Muscle of arm (tissue), 14 donors: Measurements from ENCODE around the gene TOMM7. TPM values are rescaled to one million over a fixed set of nuclear protein-coding genes. Genes with fewer than 3 reads are reported as not detected.
A peak's percentile ranks its signal among the peaks of the same experiment; 100 is the strongest.

Experiments
- DNase-seq: peaks from one replicate; pipeline ENCODE4 v3.0.0-alpha.2; 2013
- long read RNA-seq, 11 donors: transcript quantifications; one replicate each; lab custom pipeline, GENCODE V29; 2026
- polyA plus RNA-seq, 12 donors: library from polyadenylated mRNA; unstranded; fragments of 120-200 nt; gene quantifications; one replicate each; pipeline ENCODE4 v1.2.1, GENCODE V29; 2013; ENCODE audit not compliant: insufficient read length in 12 of 12

Gene TOMM7
- 100 to 1,000 TPM in 11 of 12 donors, not detected in 1; 298 to 843 (median 749) TPM for polyA plus RNA-seq
- long read RNA-seq, donor 1, transcript TOMM7-201 (3 exons, 778 nt), result major isoform, 488 of 569 reads
- long read RNA-seq, donor 1, transcript TOMM7-204 (2 exons, 731 nt), result minor isoform, 8 of 569 reads
- long read RNA-seq, donor 1, transcript TOMM7-205 (2 exons, 551 nt), result minor isoform, 49 of 569 reads
- long read RNA-seq, donor 1, partial matches to known transcripts, result 0 of 569 reads
- long read RNA-seq, donor 1, other reads (novel, unspliced or antisense), result 20 of 569 reads
- long read RNA-seq, donor 2, transcript TOMM7-204 (2 exons, 731 nt), result minor isoform, 8 of 748 reads
- long read RNA-seq, donor 2, transcript TOMM7-205 (2 exons, 551 nt), result minor isoform, 64 of 748 reads
- long read RNA-seq, donor 2, transcript TOMM7-201 (3 exons, 778 nt), result major isoform, 644 of 748 reads
- long read RNA-seq, donor 2, partial matches to known transcripts, result 5 of 748 reads
- long read RNA-seq, donor 2, other reads (novel, unspliced or antisense), result 26 of 748 reads
- long read RNA-seq, donor 3, transcript TOMM7-205 (2 exons, 551 nt), result minor isoform, 41 of 391 reads
- long read RNA-seq, donor 3, transcript TOMM7-201 (3 exons, 778 nt), result major isoform, 300 of 391 reads
- long read RNA-seq, donor 3, partial matches to known transcripts, result 30 of 391 reads
- long read RNA-seq, donor 3, other reads (novel, unspliced or antisense), result 16 of 391 reads
- long read RNA-seq, donor 4, transcript TOMM7-201 (3 exons, 778 nt), result major isoform, 220 of 296 reads
- long read RNA-seq, donor 4, transcript TOMM7-205 (2 exons, 551 nt), result minor isoform, 31 of 296 reads
- long read RNA-seq, donor 4, transcript TOMM7-204 (2 exons, 731 nt), result minor isoform, 5 of 296 reads
- long read RNA-seq, donor 4, partial matches to known transcripts, result 28 of 296 reads
- long read RNA-seq, donor 4, other reads (novel, unspliced or antisense), result 10 of 296 reads
- long read RNA-seq, donor 5, transcript TOMM7-201 (3 exons, 778 nt), result major isoform, 673 of 746 reads
- long read RNA-seq, donor 5, transcript TOMM7-204 (2 exons, 731 nt), result minor isoform, 5 of 746 reads
- long read RNA-seq, donor 5, transcript TOMM7-205 (2 exons, 551 nt), result minor isoform, 19 of 746 reads
- long read RNA-seq, donor 5, partial matches to known transcripts, result 0 of 746 reads
- long read RNA-seq, donor 5, other reads (novel, unspliced or antisense), result 49 of 746 reads
- long read RNA-seq, donor 6, transcript TOMM7-204 (2 exons, 731 nt), result minor isoform, 17 of 382 reads
- long read RNA-seq, donor 6, transcript TOMM7-201 (3 exons, 778 nt), result major isoform, 312 of 382 reads
- long read RNA-seq, donor 6, transcript TOMM7-205 (2 exons, 551 nt), result minor isoform, 41 of 382 reads
- long read RNA-seq, donor 6, partial matches to known transcripts, result 0 of 382 reads
- long read RNA-seq, donor 6, other reads (novel, unspliced or antisense), result 12 of 382 reads
- long read RNA-seq, donor 7, transcript TOMM7-205 (2 exons, 551 nt), result minor isoform, 27 of 404 reads
- long read RNA-seq, donor 7, transcript TOMM7-201 (3 exons, 778 nt), result major isoform, 342 of 404 reads
- long read RNA-seq, donor 7, transcript TOMM7-204 (2 exons, 731 nt), result minor isoform, 16 of 404 reads
- long read RNA-seq, donor 7, partial matches to known transcripts, result 0 of 404 reads
- long read RNA-seq, donor 7, other reads (novel, unspliced or antisense), result 18 of 404 reads
- long read RNA-seq, donor 8, transcript TOMM7-201 (3 exons, 778 nt), result major isoform, 748 of 819 reads
- long read RNA-seq, donor 8, transcript TOMM7-205 (2 exons, 551 nt), result minor isoform, 34 of 819 reads
- long read RNA-seq, donor 8, partial matches to known transcripts, result 0 of 819 reads
- long read RNA-seq, donor 8, other reads (novel, unspliced or antisense), result 32 of 819 reads
- long read RNA-seq, donor 9, transcript TOMM7-204 (2 exons, 731 nt), result minor isoform, 11 of 598 reads
- long read RNA-seq, donor 9, transcript TOMM7-205 (2 exons, 551 nt), result minor isoform, 33 of 598 reads
- long read RNA-seq, donor 9, transcript TOMM7-201 (3 exons, 778 nt), result major isoform, 485 of 598 reads
- long read RNA-seq, donor 9, partial matches to known transcripts, result 58 of 598 reads
- long read RNA-seq, donor 9, other reads (novel, unspliced or antisense), result 11 of 598 reads
- long read RNA-seq, donor 10, transcript TOMM7-201 (3 exons, 778 nt), result major isoform, 637 of 714 reads
- long read RNA-seq, donor 10, transcript TOMM7-205 (2 exons, 551 nt), result minor isoform, 42 of 714 reads
- long read RNA-seq, donor 10, partial matches to known transcripts, result 0 of 714 reads
- long read RNA-seq, donor 10, other reads (novel, unspliced or antisense), result 30 of 714 reads
- long read RNA-seq, donor 11, transcript TOMM7-204 (2 exons, 731 nt), result minor isoform, 7 of 695 reads
- long read RNA-seq, donor 11, transcript TOMM7-205 (2 exons, 551 nt), result minor isoform, 51 of 695 reads
- long read RNA-seq, donor 11, transcript TOMM7-201 (3 exons, 778 nt), result major isoform, 587 of 695 reads
- long read RNA-seq, donor 11, partial matches to known transcripts, result 0 of 695 reads
- long read RNA-seq, donor 11, other reads (novel, unspliced or antisense), result 48 of 695 reads

DNA sequence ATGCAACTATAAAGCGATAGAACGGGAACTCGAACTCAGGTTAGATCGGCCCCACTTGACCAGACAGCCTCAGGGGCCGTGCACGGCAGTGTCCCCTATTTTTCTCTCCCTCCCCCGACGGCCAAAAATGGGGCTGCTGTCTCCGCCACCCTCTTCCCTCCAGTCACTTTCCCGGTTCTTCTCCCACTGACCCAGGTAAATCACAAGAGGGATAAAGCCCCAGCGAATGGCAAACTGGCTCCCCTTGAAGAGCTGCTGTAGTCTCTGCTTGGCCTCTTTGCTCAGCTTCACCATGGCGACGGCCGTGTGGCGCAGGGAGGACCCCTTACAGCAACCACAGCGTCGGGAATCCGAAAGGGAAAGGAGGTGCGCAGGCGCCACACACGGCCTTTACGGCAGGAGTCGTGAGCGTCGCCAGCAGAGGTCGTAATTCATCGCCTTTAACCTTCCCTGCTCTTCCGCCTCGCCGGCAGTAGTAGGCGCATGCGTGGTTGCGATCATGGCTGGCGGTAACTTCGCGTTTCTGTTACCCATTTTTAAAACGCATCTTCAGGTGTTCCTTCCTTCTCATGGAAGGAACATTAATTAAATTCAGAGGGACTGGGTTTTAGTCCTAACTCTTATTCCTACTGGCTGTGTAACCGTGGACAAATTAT is at the start of gene TOMM7:
TOMM7 (minus strand) TSS at position 364 of the 656 bp plus-strand sequence; CDS start at position 294, 70 bp downstream.
- DNase-seq, result peak; percentile 98

DNA sequence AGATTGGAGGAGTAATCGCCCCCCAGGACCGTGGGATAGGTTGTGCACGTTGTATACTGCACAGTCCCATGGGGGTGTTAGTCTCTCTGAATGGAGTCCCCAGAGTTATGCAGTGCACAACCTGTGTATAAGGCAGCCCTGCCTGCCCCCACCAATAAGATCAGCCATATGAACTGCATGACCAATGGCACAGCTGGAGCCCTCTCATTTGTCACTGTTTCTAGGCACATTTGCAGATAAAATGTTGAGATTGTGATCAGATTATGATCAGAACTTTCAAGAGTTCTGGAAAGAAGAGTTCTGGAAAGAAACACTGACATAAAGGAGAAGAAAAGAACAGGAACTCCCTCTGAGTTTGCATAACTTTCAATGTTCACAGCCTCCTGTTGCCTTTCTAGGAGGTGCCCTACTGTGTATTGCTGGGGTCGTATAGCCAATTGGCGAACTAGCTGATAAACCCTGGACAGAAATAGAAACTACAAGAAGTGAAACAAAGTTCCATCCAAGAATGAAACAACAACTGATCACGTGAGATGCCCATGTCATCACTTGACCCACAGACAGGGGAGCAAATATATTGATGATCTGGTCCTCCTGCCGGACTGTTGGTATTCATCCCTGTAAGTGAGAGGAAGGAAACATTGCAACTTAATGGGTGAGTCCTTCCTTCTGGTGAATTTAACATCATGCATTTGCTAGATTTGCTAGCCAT is 49.6 kb upstream of the TOMM7 start:
- DNase-seq, result no peak

DNA sequence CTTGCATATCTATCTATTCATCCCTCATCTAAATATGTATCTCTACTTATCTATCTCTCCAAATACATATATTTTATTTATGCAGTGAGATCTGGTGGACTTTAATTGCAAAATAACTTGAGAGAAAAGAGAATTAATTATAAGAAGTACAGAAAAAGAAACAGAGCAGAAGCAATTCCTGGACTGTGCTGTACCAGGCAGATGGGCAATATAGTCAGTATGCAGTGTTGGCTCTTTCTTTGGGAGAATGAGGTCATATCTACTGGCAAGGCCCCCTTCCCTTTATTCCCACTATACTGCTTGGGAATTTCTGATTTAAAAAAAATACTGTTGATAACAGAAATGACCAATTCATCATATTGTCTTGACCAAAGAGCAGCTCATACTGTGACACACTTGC is 49.0 kb upstream of the TOMM7 start:
- no peak for DNase-seq

DNA sequence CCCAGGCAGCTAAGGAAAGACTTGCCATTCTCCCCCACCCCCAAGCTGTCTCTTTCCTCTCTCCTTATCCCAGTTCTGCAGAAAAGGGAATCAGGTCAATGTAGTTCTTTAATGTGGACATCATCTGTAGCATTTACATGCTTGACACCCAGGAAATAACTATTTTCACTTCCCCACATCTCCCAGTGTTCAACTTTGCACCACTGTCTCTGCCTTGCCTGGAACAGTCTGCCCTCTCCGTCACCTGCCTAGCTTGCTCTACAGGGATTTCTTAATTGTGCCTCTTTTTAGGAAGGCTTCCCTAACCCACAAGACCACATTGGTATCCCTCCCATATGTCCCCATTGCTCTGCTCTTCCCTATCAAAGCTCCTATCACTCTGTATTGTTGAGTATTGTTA is 45.9 kb upstream of the TOMM7 start:
- no peak for DNase-seq

DNA sequence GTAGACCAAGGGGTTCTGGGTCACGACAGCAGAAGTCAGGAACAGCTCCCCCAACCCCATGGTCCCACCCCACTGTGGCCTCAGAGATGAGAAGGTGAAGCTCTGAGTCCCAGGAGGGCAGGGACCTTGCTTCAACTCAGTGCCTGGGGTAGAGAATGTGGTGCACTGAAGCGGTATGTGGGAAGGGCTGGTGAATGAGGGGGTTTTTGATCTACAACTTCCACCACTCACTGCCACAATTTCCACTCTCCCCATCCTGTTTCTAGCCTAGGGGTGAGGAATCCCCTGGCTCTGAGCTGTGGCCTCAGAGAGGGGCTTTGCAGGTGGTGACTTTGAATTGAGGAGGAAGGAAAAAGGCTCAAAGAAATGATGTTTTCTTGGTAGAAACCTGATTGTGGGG is 44.9 kb upstream of the TOMM7 start:
- no peak for DNase-seq

DNA sequence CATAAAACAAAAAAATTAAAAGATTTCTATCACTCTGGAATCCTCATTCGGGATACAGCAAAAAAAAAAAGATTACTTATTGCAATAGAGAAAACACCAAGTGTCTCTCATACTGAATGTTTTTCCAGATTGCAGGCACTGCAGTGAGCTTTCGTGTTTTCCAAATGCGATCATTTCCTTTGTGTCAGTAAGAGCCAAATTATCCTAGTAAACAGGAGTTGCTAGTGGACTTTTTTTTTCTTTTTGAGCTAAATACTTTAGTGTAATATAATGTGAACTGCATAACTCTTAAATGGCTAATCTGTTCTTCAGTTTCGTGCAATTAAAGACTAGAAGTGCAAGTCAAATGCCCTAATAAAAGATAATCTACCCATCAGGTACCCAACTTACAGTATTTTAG is 44.4 kb upstream of the TOMM7 start:
- DNase-seq, result peak; percentile 77

DNA sequence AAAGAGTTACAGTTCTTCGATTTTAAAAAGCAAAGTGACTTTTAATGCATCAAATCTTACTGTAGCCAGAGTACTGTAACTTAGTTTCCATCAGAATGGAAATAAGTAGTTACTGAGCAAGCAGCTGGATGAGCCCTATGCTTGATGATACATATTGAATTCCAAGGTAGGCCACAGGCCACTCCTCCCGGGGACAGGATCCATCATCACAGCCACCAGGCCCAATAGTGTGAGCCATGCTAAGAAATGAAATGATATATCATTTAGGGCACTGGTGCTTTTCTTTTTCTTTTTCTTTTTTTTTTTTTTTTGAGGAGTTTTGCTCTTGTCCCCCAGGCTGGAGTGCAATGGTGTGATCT is 42.9 kb upstream of the TOMM7 start:
- DNase-seq, result no peak

DNA sequence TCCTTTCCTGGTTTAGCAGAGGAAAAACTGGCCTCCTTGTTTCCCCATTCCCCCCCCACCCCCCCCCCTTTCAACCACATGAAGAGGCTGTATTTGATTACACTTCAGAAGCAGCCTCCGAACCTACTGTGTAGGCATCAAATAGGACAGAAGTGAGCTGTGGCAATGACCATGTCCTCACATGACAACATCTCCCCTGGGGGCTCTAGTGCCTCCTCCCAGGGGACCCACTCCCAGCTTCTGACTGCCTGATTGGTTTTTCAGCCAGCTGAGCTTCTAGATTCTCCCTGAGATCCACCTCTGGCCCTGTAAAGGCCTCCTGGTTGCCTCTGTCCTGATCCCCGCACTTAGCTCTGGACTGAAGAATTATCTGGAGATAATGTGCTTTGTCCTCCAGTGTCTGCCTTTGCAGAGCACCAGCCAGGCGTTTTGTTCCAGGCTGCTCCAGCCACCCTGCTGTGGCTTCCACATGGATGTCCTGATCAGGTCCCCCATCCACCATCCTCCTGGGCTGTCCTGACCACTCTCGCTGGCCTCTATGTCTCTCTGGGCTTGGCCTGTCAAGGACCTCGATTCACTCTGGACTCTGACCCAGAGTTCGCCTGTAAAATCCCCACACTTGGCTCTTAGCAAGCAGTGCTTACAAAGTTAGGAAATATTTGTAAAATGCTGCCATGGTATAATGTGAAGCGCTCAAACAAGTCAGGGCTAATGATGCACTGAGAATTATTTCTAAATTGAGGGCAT is 42.4 kb upstream of the TOMM7 start:
- DNase-seq, result no peak

DNA sequence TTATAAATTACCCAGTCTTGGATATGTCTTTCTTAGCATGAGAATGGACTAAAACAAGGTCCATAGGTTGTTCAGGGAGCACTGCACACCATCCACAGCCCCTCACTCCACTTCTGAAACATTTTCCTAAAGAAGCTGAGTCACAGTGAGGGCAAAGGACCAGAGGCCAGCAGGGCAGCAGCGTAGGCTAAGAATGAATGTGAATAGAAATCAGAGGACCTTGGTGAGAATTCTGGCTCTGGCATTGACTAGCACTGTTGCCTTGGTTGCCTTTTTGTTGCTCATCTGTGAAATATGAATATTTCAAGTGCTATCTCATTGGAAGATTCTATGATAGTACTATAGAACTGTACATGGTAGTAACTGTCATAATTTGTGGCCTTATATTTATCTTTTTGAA is 41.7 kb upstream of the TOMM7 start:
- DNase-seq, result no peak

DNA sequence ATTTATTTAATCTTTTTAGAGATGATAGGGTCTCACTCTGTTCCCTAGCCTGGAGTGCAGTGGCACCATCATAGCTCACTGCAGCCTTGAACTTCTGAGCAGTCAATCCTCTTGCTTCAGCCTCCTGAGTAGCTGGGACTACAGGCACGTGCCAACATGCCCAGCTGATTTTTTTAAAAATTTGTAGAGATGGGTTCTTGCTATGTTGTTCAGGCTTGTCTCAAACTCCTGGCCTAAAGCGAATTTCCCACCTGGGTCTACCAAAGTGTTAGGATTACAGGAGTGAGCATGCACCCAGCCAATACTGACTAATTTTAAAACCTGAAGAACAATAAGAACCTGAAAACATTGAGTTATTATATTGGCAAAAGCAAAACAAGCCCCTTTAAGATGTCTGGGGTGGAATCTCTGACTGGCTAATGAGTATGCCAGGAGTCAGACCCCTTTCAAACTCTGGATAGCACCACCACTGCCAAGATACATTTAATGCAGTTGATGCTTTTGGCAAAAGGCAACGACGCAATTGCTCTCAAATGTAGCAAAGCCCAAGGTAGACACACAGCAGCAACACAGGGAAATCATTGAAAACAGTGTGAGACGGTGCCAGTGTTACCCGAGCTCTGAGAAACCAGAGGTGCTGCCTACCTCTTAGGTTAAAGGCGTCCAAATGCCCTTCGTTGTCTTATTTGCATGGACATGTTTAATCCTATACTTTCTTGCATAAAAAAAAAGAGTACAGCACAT is 40.7 kb upstream of the TOMM7 start:
- DNase-seq, result no peak

DNA sequence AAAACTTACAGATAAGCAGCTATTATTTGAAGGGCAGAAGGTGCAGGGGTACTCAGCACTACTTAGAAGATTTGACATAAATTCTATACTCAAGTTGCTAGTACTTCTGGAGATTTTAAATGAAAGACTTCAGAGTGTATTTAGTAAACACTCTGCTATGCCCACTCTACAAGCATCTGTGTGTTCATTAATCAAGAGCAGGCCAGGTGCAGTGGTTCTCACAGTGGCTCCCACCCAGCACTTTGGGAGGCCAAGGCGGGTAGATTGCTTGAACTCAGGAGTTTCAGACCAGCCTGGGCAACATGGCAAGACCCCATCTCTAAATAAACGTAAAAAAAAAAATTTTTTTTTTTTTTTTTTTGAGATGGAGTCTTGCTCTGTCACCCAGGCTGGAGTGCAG is 38.9 kb upstream of the TOMM7 start:
- no peak for DNase-seq

DNA sequence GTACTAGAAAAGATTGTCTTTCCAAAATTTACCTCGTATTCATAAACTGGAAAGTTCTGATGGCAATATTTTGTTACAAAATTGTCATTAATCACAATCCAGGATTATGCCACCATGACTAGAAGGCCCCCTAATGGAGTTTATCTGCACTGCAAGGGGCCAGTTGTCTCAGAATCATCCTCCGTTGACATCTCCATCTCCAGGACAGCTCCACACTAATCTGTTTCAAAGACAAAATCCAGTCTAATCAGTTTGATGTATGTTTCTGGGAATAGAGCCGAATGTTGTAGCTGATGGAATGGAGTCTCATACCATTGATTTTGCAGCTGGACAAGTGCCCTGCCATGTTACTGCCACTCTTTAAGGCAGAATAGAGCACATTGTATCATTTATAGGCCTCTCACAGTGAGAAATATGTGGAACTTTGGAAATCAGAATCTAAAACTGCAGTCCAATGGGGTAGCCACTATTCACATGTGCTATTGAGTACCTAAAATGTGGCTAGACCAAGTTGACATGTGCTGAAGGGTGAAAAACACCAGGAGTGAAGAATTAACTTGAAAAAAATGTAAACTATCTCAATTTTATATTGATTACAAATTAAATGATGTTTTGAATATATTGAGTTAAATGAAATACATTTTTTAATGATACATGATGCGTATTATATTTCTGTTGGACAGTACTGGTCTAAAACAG is 38.3 kb upstream of the TOMM7 start:
- no peak for DNase-seq

DNA sequence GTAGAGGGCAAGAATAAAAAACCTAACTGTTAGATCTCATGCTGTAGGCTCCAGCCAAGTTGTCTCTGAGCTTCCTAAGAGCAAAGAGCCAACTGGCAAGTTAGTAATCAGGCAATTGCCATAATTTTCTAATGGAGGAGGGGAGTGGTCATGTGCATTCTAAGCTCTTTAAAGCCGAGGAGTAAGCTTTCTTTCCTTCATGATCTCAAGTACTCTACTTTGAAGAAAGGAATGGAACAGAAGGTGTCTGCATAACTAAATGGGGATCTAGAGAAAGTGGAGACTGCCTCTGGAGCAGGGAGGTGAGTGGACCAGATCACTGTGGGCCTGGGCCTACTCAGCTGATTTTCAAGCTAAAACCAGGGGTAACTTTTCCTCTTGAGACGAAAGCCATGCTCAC is 37.7 kb upstream of the TOMM7 start:
- DNase-seq, result no peak

DNA sequence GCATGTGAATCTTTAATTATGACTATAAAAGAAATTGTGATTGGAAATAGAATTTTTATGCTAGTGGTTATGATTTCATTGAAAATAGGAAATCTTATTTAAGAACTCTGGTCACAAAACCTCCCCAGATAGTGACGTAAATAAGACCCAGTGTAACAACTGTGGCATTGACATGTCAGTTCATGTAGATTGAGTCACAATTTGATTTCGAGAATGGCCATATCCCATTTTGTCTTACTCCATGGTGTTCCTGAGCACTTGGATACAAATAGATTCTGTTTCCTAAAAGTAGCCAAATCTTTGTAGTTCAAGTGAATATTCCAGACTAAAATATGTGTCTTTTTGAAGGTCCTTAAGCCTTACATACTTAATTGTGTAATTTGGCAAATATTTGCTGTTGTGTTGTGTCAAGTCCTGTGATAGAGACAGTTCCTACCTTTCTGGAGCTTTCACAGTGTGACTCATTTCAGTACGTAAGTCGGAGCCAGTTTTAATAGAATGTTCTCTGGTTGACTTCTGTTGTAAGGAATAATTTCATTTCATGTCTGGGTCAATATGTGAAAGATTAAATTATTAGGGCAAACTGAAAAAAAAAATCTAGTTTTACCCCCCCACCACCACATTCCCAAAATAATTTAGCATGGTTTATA is 37.1 kb upstream of the TOMM7 start:
- DNase-seq, result no peak
